Measurements from ENCODE around the gene ARHGEF7. TPM values are rescaled to one million over a fixed set of nuclear protein-coding genes. Genes with fewer than 3 reads are reported as not detected.

Gene ARHGEF7
- total RNA-seq, 1 donor from 2014 or later: 73.7 TPM

DNA sequence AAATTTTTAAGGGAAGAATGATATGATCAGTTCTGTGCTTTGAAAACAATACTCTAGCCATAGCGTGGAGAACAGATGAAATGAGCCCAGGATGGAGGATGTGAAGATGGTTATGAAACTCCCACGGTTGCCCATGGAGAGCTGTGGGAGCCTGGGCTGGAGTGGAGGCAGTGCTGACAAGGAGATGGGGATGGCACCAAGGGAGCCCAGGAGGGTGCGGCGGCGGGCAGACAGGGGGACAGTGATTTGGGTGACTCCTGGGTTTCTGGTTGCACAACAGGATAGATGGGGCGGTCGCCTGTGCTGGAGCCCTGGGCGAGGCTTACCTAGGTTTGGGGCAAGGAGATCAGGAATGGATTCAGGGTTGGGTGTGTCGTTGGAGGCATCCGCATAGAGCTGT is 15.9 kb downstream of the ARHGEF7 start:
- Histone ChIP-seq H3K4me1 (ENCODE audit: insufficient read depth, low read length) (no peaks in the 10 kb centered on the region), H3K36me3 (ENCODE audit: insufficient read depth, low read length) (no peaks in the 10 kb centered on the region), H2AFZ (ENCODE audit: low read depth, low read length) (no peak overlapping the region), H4K20me1 (ENCODE audit: insufficient read depth, low read length) (no peaks in the 10 kb centered on the region), H3K27ac (ENCODE audit: low read depth, low read length) (no peak overlapping the region), H3K27me3 (ENCODE audit: insufficient read depth, low read length) (no peaks in the 10 kb centered on the region), H3K4me3 (ENCODE audit: insufficient read depth, low read depth, low read length) (no peak overlapping the region), H3K79me2 (ENCODE audit: insufficient read depth, low read length) (no peaks in the 10 kb centered on the region), H3K9me3 (ENCODE audit: insufficient read depth, low read depth, low read length) (no peaks in the 10 kb centered on the region), H3K4me2 (ENCODE audit: low read length) (no peak overlapping the region), H3K9ac (ENCODE audit: low read length) (no peak overlapping the region)
- Mint-ChIP-seq H3K27ac (ENCODE audit: unreplicated experiment) (no peak overlapping the region), H3K4me1 (ENCODE audit: low read depth, unreplicated experiment) (no peaks in the 10 kb centered on the region), H3K9me3 (ENCODE audit: unreplicated experiment) (peaks cover 4% of the 10 kb centered on the region), H3K27me3 (ENCODE audit: low read depth, unreplicated experiment) (peaks cover 39% of the 10 kb centered on the region), H3K4me3 (ENCODE audit: unreplicated experiment) (no peak overlapping the region), H3K36me3 (ENCODE audit: low read depth, unreplicated experiment) (no peaks in the 10 kb centered on the region)
- TF ChIP-seq EZH2 (IDR thresholded peaks at IDR 0.05; ENCODE audit: insufficient read depth, low read length): no peak
- TF ChIP-seq, protein P1, sequence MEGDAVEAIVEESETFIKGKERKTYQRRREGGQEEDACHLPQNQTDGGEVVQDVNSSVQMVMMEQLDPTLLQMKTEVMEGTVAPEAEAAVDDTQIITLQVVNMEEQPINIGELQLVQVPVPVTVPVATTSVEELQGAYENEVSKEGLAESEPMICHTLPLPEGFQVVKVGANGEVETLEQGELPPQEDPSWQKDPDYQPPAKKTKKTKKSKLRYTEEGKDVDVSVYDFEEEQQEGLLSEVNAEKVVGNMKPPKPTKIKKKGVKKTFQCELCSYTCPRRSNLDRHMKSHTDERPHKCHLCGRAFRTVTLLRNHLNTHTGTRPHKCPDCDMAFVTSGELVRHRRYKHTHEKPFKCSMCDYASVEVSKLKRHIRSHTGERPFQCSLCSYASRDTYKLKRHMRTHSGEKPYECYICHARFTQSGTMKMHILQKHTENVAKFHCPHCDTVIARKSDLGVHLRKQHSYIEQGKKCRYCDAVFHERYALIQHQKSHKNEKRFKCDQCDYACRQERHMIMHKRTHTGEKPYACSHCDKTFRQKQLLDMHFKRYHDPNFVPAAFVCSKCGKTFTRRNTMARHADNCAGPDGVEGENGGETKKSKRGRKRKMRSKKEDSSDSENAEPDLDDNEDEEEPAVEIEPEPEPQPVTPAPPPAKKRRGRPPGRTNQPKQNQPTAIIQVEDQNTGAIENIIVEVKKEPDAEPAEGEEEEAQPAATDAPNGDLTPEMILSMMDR (IDR thresholded peaks at IDR 0.05; ENCODE audit: insufficient read depth, low read depth, low read length): no peak
- DNase-seq (ENCODE audit: low read depth) (no peak), FAIRE-seq (no peak)

DNA sequence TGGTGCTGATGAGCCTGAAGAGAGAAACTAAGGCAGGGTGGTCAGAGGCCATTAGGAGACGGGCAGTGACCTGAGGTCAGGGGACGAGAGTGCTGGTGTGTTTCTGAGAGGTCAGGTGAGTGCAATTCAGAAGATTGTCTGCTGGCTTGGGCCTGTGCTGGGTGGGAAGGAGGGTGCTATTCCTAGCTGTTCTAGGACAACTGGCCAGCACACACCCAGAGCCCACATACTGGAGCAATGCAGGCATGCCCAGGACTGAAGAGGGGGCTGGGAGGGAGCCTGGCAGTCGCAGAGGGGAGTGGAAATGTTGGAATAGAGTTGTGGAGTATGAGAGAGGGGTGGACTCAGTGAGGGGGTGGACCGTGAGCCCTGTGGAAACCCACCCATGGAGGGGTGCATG is 16.5 kb downstream of the ARHGEF7 start:
- Histone ChIP-seq H2AFZ (ENCODE audit: low read depth, low read length) (no peak overlapping the region), H3K27me3 (ENCODE audit: insufficient read depth, low read length) (no peaks in the 10 kb centered on the region), H3K79me2 (ENCODE audit: insufficient read depth, low read length) (no peaks in the 10 kb centered on the region), H3K4me1 (ENCODE audit: insufficient read depth, low read length) (no peaks in the 10 kb centered on the region), H3K9me3 (ENCODE audit: insufficient read depth, low read depth, low read length) (no peaks in the 10 kb centered on the region), H3K27ac (ENCODE audit: low read depth, low read length) (no peak overlapping the region), H3K9ac (ENCODE audit: low read length) (no peak overlapping the region), H3K4me3 (ENCODE audit: insufficient read depth, low read depth, low read length) (no peak overlapping the region), H3K4me2 (ENCODE audit: low read length) (no peak overlapping the region), H4K20me1 (ENCODE audit: insufficient read depth, low read length) (no peaks in the 10 kb centered on the region), H3K36me3 (ENCODE audit: insufficient read depth, low read length) (no peaks in the 10 kb centered on the region)
- Mint-ChIP-seq H3K4me1 (ENCODE audit: low read depth, unreplicated experiment) (no peaks in the 10 kb centered on the region), H3K36me3 (ENCODE audit: low read depth, unreplicated experiment) (no peaks in the 10 kb centered on the region), H3K27ac (ENCODE audit: unreplicated experiment) (no peak overlapping the region), H3K27me3 (ENCODE audit: low read depth, unreplicated experiment) (peaks cover 42% of the 10 kb centered on the region), H3K4me3 (ENCODE audit: unreplicated experiment) (no peak overlapping the region), H3K9me3 (ENCODE audit: unreplicated experiment) (peaks cover 4% of the 10 kb centered on the region)
- TF ChIP-seq, protein P1 (IDR thresholded peaks at IDR 0.05; ENCODE audit: insufficient read depth, low read depth, low read length): no peak
- TF ChIP-seq EZH2 (IDR thresholded peaks at IDR 0.05; ENCODE audit: insufficient read depth, low read length): no peak
- DNase-seq (ENCODE audit: low read depth): no peak
- no peak for FAIRE-seq

DNA sequence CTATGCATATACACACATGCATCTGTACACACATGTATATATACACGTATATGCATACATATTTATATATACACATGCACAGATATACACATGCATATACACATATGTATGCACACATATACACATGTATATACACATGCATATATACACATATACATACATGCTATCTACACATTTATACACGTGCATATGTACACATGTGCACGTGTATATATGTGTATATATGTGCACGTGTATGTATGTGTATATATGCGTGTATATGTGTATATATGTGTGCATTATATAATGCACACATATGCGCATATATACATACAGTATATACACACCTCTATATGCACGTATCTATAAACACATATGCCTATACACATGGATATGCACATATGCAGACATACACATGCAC is 17.8 kb downstream of the ARHGEF7 start:
- Histone ChIP-seq H3K4me1 (ENCODE audit: insufficient read depth, low read length) (no peaks in the 10 kb centered on the region), H3K27ac (ENCODE audit: low read depth, low read length) (no peak overlapping the region), H4K20me1 (ENCODE audit: insufficient read depth, low read length) (no peaks in the 10 kb centered on the region), H3K9ac (ENCODE audit: low read length) (no peak overlapping the region), H2AFZ (ENCODE audit: low read depth, low read length) (no peak overlapping the region), H3K79me2 (ENCODE audit: insufficient read depth, low read length) (no peaks in the 10 kb centered on the region), H3K27me3 (ENCODE audit: insufficient read depth, low read length) (no peaks in the 10 kb centered on the region), H3K36me3 (ENCODE audit: insufficient read depth, low read length) (no peaks in the 10 kb centered on the region), H3K4me3 (ENCODE audit: insufficient read depth, low read depth, low read length) (no peak overlapping the region), H3K9me3 (ENCODE audit: insufficient read depth, low read depth, low read length) (no peaks in the 10 kb centered on the region), H3K4me2 (ENCODE audit: low read length) (no peak overlapping the region)
- Mint-ChIP-seq H3K27me3 (ENCODE audit: low read depth, unreplicated experiment) (peaks cover 46% of the 10 kb centered on the region), H3K4me1 (ENCODE audit: low read depth, unreplicated experiment) (no peaks in the 10 kb centered on the region), H3K36me3 (ENCODE audit: low read depth, unreplicated experiment) (no peaks in the 10 kb centered on the region), H3K4me3 (ENCODE audit: unreplicated experiment) (no peak overlapping the region), H3K27ac (ENCODE audit: unreplicated experiment) (no peak overlapping the region), H3K9me3 (ENCODE audit: unreplicated experiment) (peaks cover 3% of the 10 kb centered on the region)
- FAIRE-seq (peak; percentile 17), DNase-seq (ENCODE audit: low read depth) (no peak)
- TF ChIP-seq EZH2 (IDR thresholded peaks at IDR 0.05; ENCODE audit: insufficient read depth, low read length): no peak
- TF ChIP-seq, protein P1 (IDR thresholded peaks at IDR 0.05; ENCODE audit: insufficient read depth, low read depth, low read length): no peak
